ENCODE measurements around the gene TTC13. TPM values are rescaled to one million over a fixed set of nuclear protein-coding genes. Genes with fewer than 3 reads are reported as not detected.
A peak's percentile ranks its signal among the peaks of the same experiment; 100 is the strongest.

The TTC13 gene
- total and polyA plus RNA-seq, 4 experiments from 2014 or later, result 11.7 to 54.5 (median 28.6) TPM

DNA sequence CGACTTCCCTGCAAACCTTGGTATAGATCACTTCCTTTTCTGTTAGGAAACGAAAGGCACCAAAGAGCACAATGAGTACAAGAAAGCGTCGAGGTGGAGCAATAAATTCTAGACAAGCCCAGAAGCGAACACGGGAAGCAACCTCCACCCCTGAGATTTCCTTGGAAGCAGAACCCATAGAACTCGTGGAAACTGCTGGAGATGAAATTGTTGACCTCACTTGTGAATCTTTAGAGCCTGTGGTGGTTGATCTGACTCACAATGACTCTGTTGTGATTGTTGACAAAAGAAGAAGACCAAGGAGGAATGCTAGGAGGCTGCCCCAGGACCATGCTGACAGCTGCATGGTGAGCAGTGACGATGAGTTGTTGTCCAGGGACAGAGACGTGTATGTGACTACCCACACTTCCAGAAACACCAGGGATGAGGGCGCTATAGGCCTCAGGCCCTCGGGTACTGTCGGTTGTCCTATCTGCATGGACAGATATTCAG, 42.9 kb upstream of the TTC13 start:
- Histone ChIP-seq H3K27ac (ENCODE audit: low read depth, low read length) (no peak overlapping the region), H3K4me3 (ENCODE audit: low read length in 2 of 2) (no peak overlapping the region), H3K36me3 (ENCODE audit: insufficient read depth, low read length) (no peaks in the 10 kb centered on the region), H3K4me1 (ENCODE audit: insufficient read depth, low read length) (no peaks in the 10 kb centered on the region), H3K27me3 (ENCODE audit: insufficient read depth, low read length) (no peaks in the 10 kb centered on the region), H3K9me3 (ENCODE audit: control insufficient read depth in 1 of 2, low read length in 2 of 2) (no peaks in the 10 kb centered on the region)
- peaks cover 4 to 13% of the 10 kb centered on the region in 2 donors for H3K36me3 Mint-ChIP-seq
- no peak for DNase-seq
- POLR2A ChIA-PET (ENCODE audit: partially characterized antibody), result no interaction called here
- peaks cover 0 to 6% (median 4%) of the 10 kb centered on the region in 4 donors for H3K4me1 Mint-ChIP-seq
- H3K27me3 Mint-ChIP-seq, result no peaks in the 10 kb centered on the region
- CTCF ChIA-PET (ENCODE audit: partially characterized antibody), result interaction anchor here (1.0 kb wide), 1 partner anchor 103 kb away, joined by 3 read pairs; no protein-coding TSS in a partner anchor
- H3K4me3 Mint-ChIP-seq, result no peak overlapping the region
- H3K9me3 Mint-ChIP-seq, result no peaks in the 10 kb centered on the region
- H3K27ac Mint-ChIP-seq, result no peak overlapping the region
- intact Hi-C loops (cut with micrococcal nuclease), result no loop called here

DNA sequence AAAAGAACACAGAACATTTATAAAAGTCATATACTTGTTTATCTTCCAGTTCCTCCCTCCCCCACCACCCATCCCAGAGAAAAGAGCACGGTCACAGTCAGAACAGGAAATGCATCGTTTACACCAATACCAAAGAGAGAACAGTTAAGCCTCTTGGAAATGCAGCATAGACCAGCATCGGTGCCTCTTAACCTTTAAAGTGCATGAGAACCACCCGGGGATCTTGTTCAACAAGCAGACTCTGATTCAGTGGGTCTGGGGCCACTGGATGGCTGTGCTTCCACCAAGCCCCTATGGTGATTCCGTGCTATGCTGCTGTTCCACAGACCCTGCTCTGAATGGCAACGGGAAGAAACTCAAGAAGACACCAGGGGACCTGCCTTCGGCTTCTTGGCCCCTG, 42.2 kb upstream of the TTC13 start:
- Mint-ChIP-seq H3K36me3 (peaks cover 6 to 13% of the 10 kb centered on the region in 2 donors), H3K27ac (no peak overlapping the region), H3K4me3 (no peak overlapping the region), H3K9me3 (no peaks in the 10 kb centered on the region), H3K27me3 (no peaks in the 10 kb centered on the region), H3K4me1 (peaks cover 0 to 6% (median 2%) of the 10 kb centered on the region in 4 donors)
- Histone ChIP-seq H3K27ac (ENCODE audit: low read depth, low read length) (no peak overlapping the region), H3K4me3 (ENCODE audit: low read length in 2 of 2) (no peak overlapping the region), H3K36me3 (ENCODE audit: insufficient read depth, low read length) (no peaks in the 10 kb centered on the region), H3K27me3 (ENCODE audit: insufficient read depth, low read length) (no peaks in the 10 kb centered on the region), H3K4me1 (ENCODE audit: insufficient read depth, low read length) (no peaks in the 10 kb centered on the region), H3K9me3 (ENCODE audit: control insufficient read depth in 1 of 2, low read length in 2 of 2) (no peaks in the 10 kb centered on the region)
- POLR2A ChIA-PET (ENCODE audit: partially characterized antibody), result no interaction called here
- intact Hi-C loops (cut with micrococcal nuclease), result no loop called here
- DNase-seq, result no peak
- CTCF ChIA-PET (ENCODE audit: partially characterized antibody), result no interaction called here

DNA sequence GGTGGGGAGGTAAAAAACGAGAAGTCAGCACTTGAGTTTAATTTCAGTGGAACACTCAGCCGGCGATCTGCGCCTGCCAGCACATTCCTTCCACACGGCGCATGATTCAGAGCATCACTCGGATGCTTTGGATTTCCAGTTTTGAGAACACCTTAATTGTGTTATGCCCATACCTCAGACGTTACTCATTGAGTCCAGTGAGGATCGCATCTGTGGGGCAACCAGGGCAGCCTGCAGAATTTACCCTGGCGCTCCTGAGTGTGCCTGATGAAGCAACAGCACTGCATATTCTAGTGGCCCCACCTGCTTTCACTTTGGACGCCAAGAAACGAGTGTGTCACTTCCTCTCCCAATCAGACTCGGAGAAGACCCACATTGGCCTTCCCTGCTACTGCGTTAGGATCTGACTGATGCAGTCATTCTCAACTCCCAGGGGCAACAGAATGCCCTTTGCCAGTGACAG, 41.5 kb upstream of the TTC13 start:
- Histone ChIP-seq H3K27ac (ENCODE audit: low read depth, low read length) (no peak overlapping the region), H3K9me3 (ENCODE audit: control insufficient read depth in 1 of 2, low read length in 2 of 2) (no peaks in the 10 kb centered on the region), H3K4me3 (ENCODE audit: low read length in 2 of 2) (no peak overlapping the region), H3K4me1 (ENCODE audit: insufficient read depth, low read length) (no peaks in the 10 kb centered on the region), H3K36me3 (ENCODE audit: insufficient read depth, low read length) (no peaks in the 10 kb centered on the region), H3K27me3 (ENCODE audit: insufficient read depth, low read length) (no peaks in the 10 kb centered on the region)
- peaks cover 0 to 6% (median 2%) of the 10 kb centered on the region in 4 donors for H3K4me1 Mint-ChIP-seq
- peak overlapping the region in 6 of 8 donors; percentile 5 to 78 (median 35) for H3K4me3 Mint-ChIP-seq
- no peak for DNase-seq
- intact Hi-C loops (cut with micrococcal nuclease), result no loop called here
- CTCF ChIA-PET (ENCODE audit: partially characterized antibody), result no interaction called here
- no peaks in the 10 kb centered on the region for H3K9me3 Mint-ChIP-seq
- peaks cover 6 to 13% of the 10 kb centered on the region in 2 donors for H3K36me3 Mint-ChIP-seq
- H3K27ac Mint-ChIP-seq, result no peak overlapping the region
- POLR2A ChIA-PET (ENCODE audit: partially characterized antibody), result no interaction called here
- no peaks in the 10 kb centered on the region for H3K27me3 Mint-ChIP-seq

DNA sequence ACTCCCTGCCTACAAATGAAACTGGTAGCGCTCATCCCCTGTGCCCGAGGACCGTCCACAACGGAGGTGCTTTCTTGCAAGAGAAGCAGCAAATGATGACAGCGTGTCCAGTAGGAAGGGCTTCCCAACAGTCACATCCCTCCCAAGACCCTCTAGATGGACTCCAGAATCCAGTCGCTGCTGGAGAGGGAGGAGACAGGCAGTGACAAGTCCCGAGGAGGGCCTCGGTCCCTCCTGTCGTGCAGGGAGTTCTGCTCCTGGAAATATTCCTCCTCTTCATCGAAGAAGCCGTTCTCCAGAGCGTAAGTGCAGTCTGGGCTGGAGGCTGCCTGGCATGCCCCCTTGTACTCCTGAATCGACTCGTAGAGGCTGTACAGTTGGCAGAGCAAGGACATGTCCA, 41.0 kb upstream of the TTC13 start:
- Histone ChIP-seq H3K4me1 (ENCODE audit: insufficient read depth, low read length) (no peaks in the 10 kb centered on the region), H3K27me3 (ENCODE audit: insufficient read depth, low read length) (no peaks in the 10 kb centered on the region), H3K9me3 (ENCODE audit: control insufficient read depth in 1 of 2, low read length in 2 of 2) (no peaks in the 10 kb centered on the region), H3K4me3 (ENCODE audit: low read length in 2 of 2) (no peak overlapping the region), H3K36me3 (ENCODE audit: insufficient read depth, low read length) (no peaks in the 10 kb centered on the region), H3K27ac (ENCODE audit: low read depth, low read length) (no peak overlapping the region)
- Mint-ChIP-seq H3K9me3 (no peaks in the 10 kb centered on the region), H3K4me3 (peak overlapping the region in 1 of 8 donors; percentile 3), H3K27ac (no peak overlapping the region), H3K36me3 (peaks cover 6 to 13% of the 10 kb centered on the region in 2 donors), H3K4me1 (peaks cover 0 to 6% (median 2%) of the 10 kb centered on the region in 4 donors), H3K27me3 (no peaks in the 10 kb centered on the region)
- CTCF ChIA-PET (ENCODE audit: partially characterized antibody), result no interaction called here
- intact Hi-C loops (cut with micrococcal nuclease), result loop anchor here (10.0 kb wide), 1 partner anchor 75 kb away; no protein-coding TSS in a partner anchor
- no peak for DNase-seq
- POLR2A ChIA-PET (ENCODE audit: partially characterized antibody), result no interaction called here

DNA sequence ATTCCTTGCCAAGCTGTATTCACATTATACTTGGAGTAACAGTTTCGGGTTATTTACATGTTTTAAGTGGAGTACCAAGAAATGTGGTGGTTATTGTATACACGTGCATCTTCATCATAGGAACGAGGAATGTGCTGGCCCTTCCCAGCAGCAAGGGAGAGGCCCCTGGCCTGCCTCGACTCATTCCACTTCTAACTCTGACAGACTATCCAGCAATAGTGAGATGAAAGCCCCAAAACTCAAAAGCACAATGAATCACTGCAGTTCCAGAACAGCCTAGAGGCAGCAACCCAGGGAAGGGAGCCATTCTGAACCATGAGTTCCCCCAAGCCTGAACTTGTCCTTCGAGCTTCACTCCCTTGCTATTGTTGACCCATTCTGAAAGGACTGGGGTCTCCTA, 38.3 kb upstream of the TTC13 start:
- H3K27ac Mint-ChIP-seq, result no peak overlapping the region
- ChIA-PET POLR2A (ENCODE audit: partially characterized antibody) (no interaction called here), CTCF (ENCODE audit: partially characterized antibody) (no interaction called here)
- peaks cover 6 to 13% of the 10 kb centered on the region in 2 donors for H3K36me3 Mint-ChIP-seq
- H3K4me3 Mint-ChIP-seq, result no peak overlapping the region
- peaks cover 0 to 6% (median 2%) of the 10 kb centered on the region in 4 donors for H3K4me1 Mint-ChIP-seq
- H3K9me3 Mint-ChIP-seq, result no peaks in the 10 kb centered on the region
- no peaks in the 10 kb centered on the region for H3K27me3 Mint-ChIP-seq
- Histone ChIP-seq H3K9me3 (ENCODE audit: control insufficient read depth in 1 of 2, low read length in 2 of 2) (no peaks in the 10 kb centered on the region), H3K4me3 (ENCODE audit: low read length in 2 of 2) (no peak overlapping the region), H3K27ac (ENCODE audit: low read depth, low read length) (no peak overlapping the region), H3K27me3 (ENCODE audit: insufficient read depth, low read length) (no peaks in the 10 kb centered on the region), H3K4me1 (ENCODE audit: insufficient read depth, low read length) (no peaks in the 10 kb centered on the region), H3K36me3 (ENCODE audit: insufficient read depth, low read length) (no peaks in the 10 kb centered on the region)
- intact Hi-C loops (cut with micrococcal nuclease), result loop anchor here (10.0 kb wide), 1 partner anchor 78 kb away; no protein-coding TSS in a partner anchor
- no peak for DNase-seq

DNA sequence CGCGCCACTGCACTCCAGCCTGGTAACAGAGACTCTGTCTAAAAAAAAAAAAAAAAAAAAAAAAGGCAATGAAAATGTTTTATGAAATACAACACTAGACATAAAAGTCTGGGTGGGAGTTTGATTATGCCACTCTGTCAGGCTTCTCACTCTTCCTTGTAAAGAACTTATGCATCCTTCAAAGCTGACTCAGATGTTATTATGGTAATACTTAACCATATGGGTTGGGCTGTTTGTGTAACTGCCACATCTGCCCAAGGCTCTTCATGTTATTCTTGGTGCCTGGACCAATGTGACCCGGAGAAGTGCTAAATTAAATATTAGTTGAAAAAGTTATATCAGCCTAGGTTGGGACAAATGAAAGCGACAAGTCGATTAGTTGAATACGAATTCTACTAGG, 37.6 kb upstream of the TTC13 start:
- no peak overlapping the region for H3K4me3 Mint-ChIP-seq
- H3K36me3 Mint-ChIP-seq, result peaks cover 6 to 13% of the 10 kb centered on the region in 2 donors
- peaks cover 0 to 6% (median 2%) of the 10 kb centered on the region in 4 donors for H3K4me1 Mint-ChIP-seq
- no peak overlapping the region for H3K27ac Mint-ChIP-seq
- no peak for DNase-seq
- ChIA-PET CTCF (ENCODE audit: partially characterized antibody) (no interaction called here), POLR2A (ENCODE audit: partially characterized antibody) (no interaction called here)
- no peaks in the 10 kb centered on the region for H3K9me3 ChIP-seq (ENCODE audit: control insufficient read depth in 1 of 2, low read length in 2 of 2)
- H3K4me3 ChIP-seq (ENCODE audit: low read length in 2 of 2), result no peak overlapping the region
- H3K27me3 ChIP-seq (ENCODE audit: insufficient read depth, low read length), result no peaks in the 10 kb centered on the region
- no peaks in the 10 kb centered on the region for H3K36me3 ChIP-seq (ENCODE audit: insufficient read depth, low read length)
- intact Hi-C loops (cut with micrococcal nuclease), result loop anchor here (10.0 kb wide), 1 partner anchor 79 kb away; no protein-coding TSS in a partner anchor
- no peak overlapping the region for H3K27ac ChIP-seq (ENCODE audit: low read depth, low read length)
- no peaks in the 10 kb centered on the region for H3K9me3 Mint-ChIP-seq
- no peaks in the 10 kb centered on the region for H3K4me1 ChIP-seq (ENCODE audit: insufficient read depth, low read length)
- no peaks in the 10 kb centered on the region for H3K27me3 Mint-ChIP-seq

DNA sequence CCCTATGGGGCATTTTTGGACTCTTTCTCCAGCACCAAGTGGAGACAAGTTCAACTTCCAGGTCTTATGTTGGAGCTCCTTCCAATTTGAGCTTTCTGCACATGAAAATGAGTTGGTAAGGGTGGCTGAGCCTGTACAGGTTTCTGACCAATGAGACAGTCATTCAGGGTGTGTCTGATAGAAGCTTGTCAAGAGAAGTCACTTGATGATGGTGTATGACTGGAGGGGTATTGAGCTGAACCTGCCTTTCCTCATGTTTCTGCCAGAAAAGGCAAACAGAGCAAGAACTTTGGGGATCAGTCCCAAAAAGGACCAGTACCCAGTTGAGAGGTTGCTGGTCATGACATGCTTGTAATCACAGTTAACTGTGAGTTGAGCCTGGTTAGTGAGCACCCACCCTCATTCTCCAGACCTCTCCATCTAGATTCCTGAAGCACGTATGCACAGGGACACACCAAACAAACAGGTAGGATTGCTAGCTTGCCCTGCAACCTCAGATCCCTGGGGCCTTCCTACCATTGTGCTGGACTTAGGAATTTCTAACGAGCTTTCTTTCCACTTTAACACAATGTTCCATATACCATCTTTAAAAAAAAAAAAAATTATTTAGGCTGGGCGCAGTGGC, 34.8 kb upstream of the TTC13 start:
- CTCF ChIA-PET (ENCODE audit: partially characterized antibody), result interaction anchor here (0.7 kb wide), 1 partner anchor 33 kb away, joined by 3 read pairs; no protein-coding TSS in a partner anchor
- no peak overlapping the region for H3K27ac Mint-ChIP-seq

More for the DNA sequence above, 34.8 kb upstream of the TTC13 start:
- no peak for DNase-seq
- Histone ChIP-seq H3K36me3 (ENCODE audit: insufficient read depth, low read length) (no peaks in the 10 kb centered on the region), H3K9me3 (ENCODE audit: control insufficient read depth in 1 of 2, low read length in 2 of 2) (no peaks in the 10 kb centered on the region), H3K27ac (ENCODE audit: low read depth, low read length) (no peak overlapping the region), H3K4me1 (ENCODE audit: insufficient read depth, low read length) (no peaks in the 10 kb centered on the region), H3K4me3 (ENCODE audit: low read length in 2 of 2) (no peak overlapping the region), H3K27me3 (ENCODE audit: insufficient read depth, low read length) (no peaks in the 10 kb centered on the region)
- Mint-ChIP-seq H3K36me3 (peaks cover 4 to 5% of the 10 kb centered on the region in 2 donors), H3K27me3 (no peaks in the 10 kb centered on the region), H3K4me3 (no peak overlapping the region), H3K4me1 (no peaks in the 10 kb centered on the region), H3K9me3 (no peaks in the 10 kb centered on the region)
- POLR2A ChIA-PET (ENCODE audit: partially characterized antibody), result interaction anchor here (0.7 kb wide), 1 partner anchor 11 kb away, joined by 3 read pairs; no protein-coding TSS in a partner anchor
- intact Hi-C loops (cut with micrococcal nuclease), result loop anchor here (10.0 kb wide), 1 partner anchor 81 kb away; no protein-coding TSS in a partner anchor

Measured in CD4-positive, alpha-beta memory T cell (primary cell).